ENCODE results near the gene PTPN1.
"Not testable (repeated sequence)": the region's sequence is repeated elsewhere in the genome, so short reads cannot be mapped to it uniquely, and the experiment has no call there.

PTPN1 gene

GRCh38 chr20:50620459-50620858, 110.3 kb downstream of the PTPN1 start:
- DNase-seq, result not testable (repeated sequence)

GRCh38 chr20:50621068-50621665, 111.0 kb downstream of the PTPN1 start:
- DNase-seq, result no peak

GRCh38 chr20:50624351-50625016, 114.3 kb downstream of the PTPN1 start:
- no peak for DNase-seq

- peak; percentile 29 for DNase-seq
Measured at GRCh38 chr20:50625986-50626677, 115.9 kb downstream of the PTPN1 start.

GRCh38 chr20:50627747-50628146, 117.6 kb downstream of the PTPN1 start:
- no peak for DNase-seq

DNA sequence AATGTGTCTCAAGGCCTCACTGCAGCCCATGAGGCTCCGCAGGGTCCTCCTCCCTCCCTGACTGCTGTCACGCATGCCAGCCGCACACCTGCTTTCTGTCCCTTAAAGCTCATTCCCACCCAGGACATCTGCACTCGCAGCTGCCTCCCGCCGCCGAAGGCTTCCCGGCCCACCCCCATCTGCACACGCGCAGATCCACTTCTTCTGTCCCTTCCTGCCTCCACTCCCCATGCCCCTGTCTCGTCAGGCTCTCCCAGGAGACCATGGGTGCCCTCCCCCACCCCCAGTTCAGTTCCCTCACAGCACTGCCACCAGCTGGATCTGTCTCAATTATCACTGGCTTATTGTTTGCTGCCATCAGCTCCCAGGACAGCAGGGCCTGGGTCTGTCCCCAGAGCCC, 118.1 kb downstream of the PTPN1 start:
- no peak for DNase-seq

DNA sequence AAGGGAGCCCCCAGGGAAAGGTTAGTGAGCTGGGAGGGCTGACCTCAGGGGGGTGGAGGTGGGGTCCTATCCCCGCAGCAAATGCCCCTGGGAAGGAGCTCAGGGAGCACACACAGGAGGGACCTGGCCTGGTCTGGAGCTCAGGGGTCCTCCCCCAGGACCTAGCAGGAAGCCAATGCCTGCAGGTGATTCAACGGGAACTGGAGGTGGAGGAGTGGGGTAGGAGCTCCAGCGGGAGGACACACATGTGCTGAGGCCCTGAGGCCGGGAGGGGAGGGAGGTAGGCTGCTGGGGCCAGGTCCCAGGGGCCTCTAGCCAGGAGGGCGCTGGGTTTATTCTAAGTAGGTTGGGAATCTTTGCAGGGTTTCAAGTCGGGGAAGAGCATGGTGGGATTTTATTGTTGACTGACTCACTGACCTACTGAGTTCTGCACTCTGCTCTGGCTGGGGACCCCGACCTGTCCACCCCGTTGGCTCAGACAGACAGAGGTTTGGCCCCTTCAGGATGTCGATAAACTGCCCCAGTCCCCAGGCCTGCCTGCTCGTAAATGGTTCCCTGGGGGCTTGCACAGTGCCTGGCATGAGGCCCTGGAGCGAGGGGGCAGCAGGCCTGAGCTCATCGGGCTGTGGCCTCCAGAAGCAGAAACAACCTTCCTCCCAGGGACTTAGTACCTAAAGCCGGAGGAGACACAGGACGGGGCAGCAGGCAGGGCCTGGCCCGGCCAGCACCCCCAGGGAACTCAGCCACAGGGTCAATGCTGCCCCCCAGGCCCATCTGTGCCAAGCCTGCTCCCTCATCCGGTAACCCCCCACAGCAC, 118.9 kb downstream of the PTPN1 start:
- DNase-seq, result no peak

DNA sequence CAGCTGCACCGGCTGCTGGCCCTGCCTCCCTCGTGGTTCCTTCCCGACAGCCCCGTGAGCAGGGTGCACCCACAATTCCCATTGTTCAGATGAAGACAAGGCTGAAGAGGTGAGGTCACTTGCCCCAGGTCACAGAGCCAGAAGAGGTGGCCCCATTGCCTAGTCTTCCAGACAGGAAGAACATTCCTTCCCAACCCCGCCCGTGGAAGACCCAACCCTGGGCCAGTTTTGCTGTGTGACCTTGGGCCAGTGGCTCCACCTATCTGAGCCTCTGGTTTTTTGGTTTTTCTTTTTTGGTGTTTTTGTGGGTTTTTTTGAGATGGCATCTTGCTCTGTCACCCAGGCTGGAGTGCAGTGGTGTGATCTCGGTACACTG, 119.5 kb downstream of the PTPN1 start:
- no peak for DNase-seq

DNA sequence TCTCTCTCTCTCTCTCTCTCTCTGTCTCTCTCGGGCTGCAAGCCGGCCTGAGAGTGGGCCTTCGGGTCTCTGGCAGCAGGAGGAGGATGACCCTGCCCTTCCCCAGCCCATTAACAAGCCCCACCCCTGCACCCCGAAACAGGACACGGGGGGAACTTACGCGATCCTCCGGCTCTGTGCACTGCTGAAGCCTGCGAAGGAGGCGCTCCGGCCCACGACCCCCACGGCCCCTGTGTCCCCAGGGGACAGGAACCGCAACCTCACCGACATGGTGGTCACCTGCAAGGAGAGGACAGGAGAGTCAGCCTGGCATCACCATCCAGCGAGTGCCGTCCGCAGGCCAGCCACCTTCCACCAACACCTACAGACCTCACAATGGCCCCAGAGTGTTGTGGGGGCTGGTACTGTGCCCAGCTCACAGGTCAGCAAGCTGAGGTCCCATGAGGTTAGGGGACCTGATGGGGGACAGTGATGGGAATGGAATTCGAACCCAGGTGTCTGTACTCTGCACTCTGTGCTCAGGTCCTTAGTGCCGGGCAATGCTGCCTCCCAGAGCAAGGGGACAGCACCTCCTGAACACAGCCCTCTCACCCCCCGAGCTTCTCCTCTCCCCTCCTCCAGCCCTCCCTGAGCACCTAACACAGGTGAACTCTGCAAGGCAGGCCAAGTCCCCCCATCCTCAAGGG, 120.5 kb downstream of the PTPN1 start:
- DNase-seq, result no peak

DNA sequence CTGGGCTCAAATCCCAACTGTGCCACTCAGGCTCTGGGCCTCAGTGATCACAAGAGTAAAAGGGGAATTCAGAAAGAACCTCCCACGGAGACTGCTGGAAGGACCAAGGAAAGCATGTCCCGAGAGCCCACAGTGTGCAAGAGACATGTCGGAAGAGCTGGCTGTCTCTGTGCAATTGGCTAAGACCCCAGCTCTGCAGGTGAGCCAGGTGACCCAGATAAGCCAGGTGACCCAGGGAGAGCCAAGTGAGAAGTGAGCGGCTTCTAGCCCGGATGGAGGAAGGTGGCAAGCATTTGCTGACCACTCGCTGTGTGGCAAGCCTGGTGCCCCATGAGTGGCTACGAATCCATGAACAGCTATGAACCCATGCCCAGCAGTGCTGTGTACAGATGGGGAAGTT, 122.1 kb downstream of the PTPN1 start:
- no peak for DNase-seq

DNA sequence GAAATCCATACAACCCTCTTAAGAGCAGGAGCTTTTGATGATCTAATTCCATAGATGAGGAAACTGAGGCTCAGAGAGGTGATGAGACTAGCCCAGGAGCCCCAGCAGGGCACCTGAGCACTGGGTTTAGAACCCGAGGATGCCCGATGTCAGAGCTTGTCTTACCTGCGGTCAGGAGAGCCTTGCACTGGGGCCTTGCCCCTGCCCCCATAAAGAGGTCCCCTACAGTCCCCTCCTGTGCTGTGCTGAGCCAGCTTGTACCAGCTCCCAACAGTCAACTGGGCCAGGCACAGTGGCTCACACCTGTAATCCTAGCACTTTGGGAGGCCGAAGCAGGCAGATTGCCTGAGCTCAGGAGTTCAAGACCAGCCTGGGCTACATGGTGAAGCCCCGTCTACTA, 122.5 kb downstream of the PTPN1 start:
- no peak for DNase-seq

- no peak for DNase-seq
Measured at GRCh38 chr20:50633361-50633760, 123.2 kb downstream of the PTPN1 start.

- DNase-seq, result no peak
Measured at GRCh38 chr20:50634191-50634590, 124.0 kb downstream of the PTPN1 start.
